Measurements from ENCODE around the gene GABPB1. TPM values are rescaled to one million over a fixed set of nuclear protein-coding genes. Genes with fewer than 3 reads are reported as not detected.
A peak's percentile ranks its signal among the peaks of the same experiment; 100 is the strongest.

Gene GABPB1
- total and polyA plus RNA-seq, 2 of the 13 experiments (the other 11 are each of a cell fraction or from before 2014, with no cell fraction given), result 17.5 to 39.5 TPM

DNA sequence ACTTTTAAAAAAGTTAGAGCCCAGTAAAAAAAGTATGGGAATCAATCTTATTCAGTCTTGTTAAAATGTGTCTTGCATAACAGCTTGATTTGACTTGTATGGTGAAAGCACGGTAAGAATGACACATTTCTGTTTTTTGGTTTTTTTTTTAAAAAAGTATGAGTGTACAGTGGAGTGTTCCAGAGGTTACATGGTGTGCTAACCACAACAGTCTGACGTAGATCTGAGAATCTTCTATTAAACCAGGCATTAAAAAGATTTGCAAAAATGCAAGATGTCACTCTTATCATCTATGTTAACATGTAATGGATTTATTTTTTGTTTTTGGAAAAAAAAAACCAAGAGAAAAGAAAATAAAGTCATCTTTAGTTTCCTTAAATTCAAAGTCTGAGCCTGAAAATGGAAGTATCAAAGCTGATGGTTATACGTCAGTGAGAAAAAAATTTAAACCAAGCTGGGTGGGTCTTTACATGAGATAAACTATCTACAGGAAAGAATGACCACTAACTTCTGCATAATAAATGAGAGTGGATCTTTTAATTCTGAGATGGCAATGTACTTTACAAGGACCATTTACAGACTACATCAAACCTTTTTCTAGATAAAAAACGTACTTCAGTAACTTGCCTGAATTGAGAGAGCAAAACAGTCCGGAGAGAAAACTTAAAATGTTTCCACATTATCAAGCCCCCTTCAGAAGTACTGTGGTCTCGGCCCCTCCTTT lies 1.6 kb downstream of the GABPB1 start (continued):
- TF ChIP-seq CREB1 (IDR thresholded peaks at IDR 0.05) (no peak), CREB1 (CRISPR knock-in tag; IDR thresholded peaks at IDR 0.05) (peak; percentile 57; the same call in 1 of the 2 replicates), NFYB (CRISPR knock-in tag; IDR thresholded peaks at IDR 0.05) (no peak), HDAC2 (CRISPR knock-in tag; IDR thresholded peaks at IDR 0.05) (no peak), ZNF446 (CRISPR knock-in tag; IDR thresholded peaks at IDR 0.05) (no peak), ATF1 (CRISPR knock-in tag; IDR thresholded peaks at IDR 0.05) (0 out of 2 replicates have a peak, but pooled peaks have one; percentile 1), YEATS4 (CRISPR knock-in tag; IDR thresholded peaks at IDR 0.05; ENCODE audit: borderline replicate concordance) (no peak), SIN3A (IDR thresholded peaks at IDR 0.05; ENCODE audit: borderline replicate concordance, low read depth, low read length) (0 out of 2 replicates have a peak, but pooled peaks have one; percentile 63), ZBTB1 (CRISPR knock-in tag; IDR thresholded peaks at IDR 0.05; ENCODE audit: borderline replicate concordance) (no peak), TEAD3 (CRISPR knock-in tag; optimal IDR thresholded peaks at IDR 0.05; ENCODE audit: borderline replicate concordance) (no peak)

DNA sequence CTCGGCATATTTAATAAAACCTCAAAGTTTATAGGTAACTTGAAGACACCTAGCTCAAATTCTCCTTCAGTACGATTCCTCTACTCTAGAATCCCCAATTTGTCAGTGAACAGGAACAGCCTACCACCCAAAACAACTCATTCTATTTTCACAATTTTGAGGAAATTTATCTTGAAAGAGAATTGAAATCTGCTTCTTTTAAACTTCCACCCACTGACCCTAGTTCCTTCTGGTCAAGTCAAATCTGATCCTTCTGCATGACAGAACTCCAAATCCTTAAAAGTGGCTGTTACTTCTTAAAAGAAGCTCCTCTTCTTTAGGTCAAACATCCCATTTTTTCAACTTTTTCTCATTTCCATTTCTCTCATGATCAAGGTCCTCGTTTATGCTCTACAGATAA lies 4.4 kb downstream of the GABPB1 start:
- FAIRE-seq, result no peak
- Histone ChIP-seq H3K79me2 (ENCODE audit: insufficient read depth, low read length) (peaks cover 86% of the 10 kb centered on the region), H2AFZ (ENCODE audit: low read length) (no peak overlapping the region), H4K20me1 (ENCODE audit: insufficient read depth, low read length) (no peaks in the 10 kb centered on the region; the same call in 1 of the 2 replicates), H3K27ac (ENCODE audit: extremely low read length, insufficient read depth, low read length) (no peak overlapping the region), H3K4me1 (ENCODE audit: insufficient read depth, low read length) (peaks cover 64% of the 10 kb centered on the region), H3K9ac (ENCODE audit: insufficient read depth, low read depth, low read length) (no peak overlapping the region), H3K27me3 (ENCODE audit: control insufficient read depth in 1 of 2, insufficient read depth in 2 of 2, low read length in 2 of 2) (no peaks in the 10 kb centered on the region; a peak in 1 of 5 replicates), H3K4me3 (replicated peaks in 1 of 3; ENCODE audit: insufficient read depth in 1 of 3, low read depth in 2 of 3, low read length in 3 of 3) (no peak overlapping the region), H3K9me3 (ENCODE audit: low read length) (no peaks in the 10 kb centered on the region), H3K4me2 (ENCODE audit: low read depth, low read length) (peak overlapping the region; percentile 16), H3K36me3 (replicated peaks in 1 of 2; ENCODE audit: control insufficient read depth in 1 of 2, insufficient read depth in 2 of 2, low read length in 2 of 2) (no peaks in the 10 kb centered on the region; a peak in 1 of 5 replicates)
- BruUV-seq (replicated peaks), result no TSS peak
- intact Hi-C loops (cut with micrococcal nuclease; ENCODE audit: unreplicated experiment) (loop anchor here (5.0 kb wide), 1 partner anchor 557 kb away; the partner anchor contains the start of gene AP4E1), in situ Hi-C loops (cut with HindIII; ENCODE audit: extremely low pct_ligation_motif_present, low pct_unique_long_range_greater_than_20kb) (no loop called here)
- WGBS (ENCODE audit: low lambda C conversion rate), result 88% methylated on average over 3 of the region's 3 CpGs
- no peak for ATAC-seq
- POLR2A ChIA-PET, result no interaction called here
- DNase-seq (ENCODE audit: low spot score), result no peak
- CTCF ChIA-PET (ENCODE audit: low intra/inter-chr PET ratio, low total read pairs), result no interaction called here
- TF ChIP-seq, protein P1, sequence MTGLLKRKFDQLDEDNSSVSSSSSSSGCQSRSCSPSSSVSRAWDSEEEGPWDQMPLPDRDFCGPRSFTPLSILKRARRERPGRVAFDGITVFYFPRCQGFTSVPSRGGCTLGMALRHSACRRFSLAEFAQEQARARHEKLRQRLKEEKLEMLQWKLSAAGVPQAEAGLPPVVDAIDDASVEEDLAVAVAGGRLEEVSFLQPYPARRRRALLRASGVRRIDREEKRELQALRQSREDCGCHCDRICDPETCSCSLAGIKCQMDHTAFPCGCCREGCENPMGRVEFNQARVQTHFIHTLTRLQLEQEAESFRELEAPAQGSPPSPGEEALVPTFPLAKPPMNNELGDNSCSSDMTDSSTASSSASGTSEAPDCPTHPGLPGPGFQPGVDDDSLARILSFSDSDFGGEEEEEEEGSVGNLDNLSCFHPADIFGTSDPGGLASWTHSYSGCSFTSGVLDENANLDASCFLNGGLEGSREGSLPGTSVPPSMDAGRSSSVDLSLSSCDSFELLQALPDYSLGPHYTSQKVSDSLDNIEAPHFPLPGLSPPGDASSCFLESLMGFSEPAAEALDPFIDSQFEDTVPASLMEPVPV (CRISPR knock-in tag; IDR thresholded peaks at IDR 0.05), result no peak
- TF ChIP-seq IKZF1 (IDR thresholded peaks at IDR 0.05) (no peak), REXO4 (CRISPR knock-in tag; IDR thresholded peaks at IDR 0.05; ENCODE audit: borderline replicate concordance) (no peak)
- TF ChIP-seq, protein P2, sequence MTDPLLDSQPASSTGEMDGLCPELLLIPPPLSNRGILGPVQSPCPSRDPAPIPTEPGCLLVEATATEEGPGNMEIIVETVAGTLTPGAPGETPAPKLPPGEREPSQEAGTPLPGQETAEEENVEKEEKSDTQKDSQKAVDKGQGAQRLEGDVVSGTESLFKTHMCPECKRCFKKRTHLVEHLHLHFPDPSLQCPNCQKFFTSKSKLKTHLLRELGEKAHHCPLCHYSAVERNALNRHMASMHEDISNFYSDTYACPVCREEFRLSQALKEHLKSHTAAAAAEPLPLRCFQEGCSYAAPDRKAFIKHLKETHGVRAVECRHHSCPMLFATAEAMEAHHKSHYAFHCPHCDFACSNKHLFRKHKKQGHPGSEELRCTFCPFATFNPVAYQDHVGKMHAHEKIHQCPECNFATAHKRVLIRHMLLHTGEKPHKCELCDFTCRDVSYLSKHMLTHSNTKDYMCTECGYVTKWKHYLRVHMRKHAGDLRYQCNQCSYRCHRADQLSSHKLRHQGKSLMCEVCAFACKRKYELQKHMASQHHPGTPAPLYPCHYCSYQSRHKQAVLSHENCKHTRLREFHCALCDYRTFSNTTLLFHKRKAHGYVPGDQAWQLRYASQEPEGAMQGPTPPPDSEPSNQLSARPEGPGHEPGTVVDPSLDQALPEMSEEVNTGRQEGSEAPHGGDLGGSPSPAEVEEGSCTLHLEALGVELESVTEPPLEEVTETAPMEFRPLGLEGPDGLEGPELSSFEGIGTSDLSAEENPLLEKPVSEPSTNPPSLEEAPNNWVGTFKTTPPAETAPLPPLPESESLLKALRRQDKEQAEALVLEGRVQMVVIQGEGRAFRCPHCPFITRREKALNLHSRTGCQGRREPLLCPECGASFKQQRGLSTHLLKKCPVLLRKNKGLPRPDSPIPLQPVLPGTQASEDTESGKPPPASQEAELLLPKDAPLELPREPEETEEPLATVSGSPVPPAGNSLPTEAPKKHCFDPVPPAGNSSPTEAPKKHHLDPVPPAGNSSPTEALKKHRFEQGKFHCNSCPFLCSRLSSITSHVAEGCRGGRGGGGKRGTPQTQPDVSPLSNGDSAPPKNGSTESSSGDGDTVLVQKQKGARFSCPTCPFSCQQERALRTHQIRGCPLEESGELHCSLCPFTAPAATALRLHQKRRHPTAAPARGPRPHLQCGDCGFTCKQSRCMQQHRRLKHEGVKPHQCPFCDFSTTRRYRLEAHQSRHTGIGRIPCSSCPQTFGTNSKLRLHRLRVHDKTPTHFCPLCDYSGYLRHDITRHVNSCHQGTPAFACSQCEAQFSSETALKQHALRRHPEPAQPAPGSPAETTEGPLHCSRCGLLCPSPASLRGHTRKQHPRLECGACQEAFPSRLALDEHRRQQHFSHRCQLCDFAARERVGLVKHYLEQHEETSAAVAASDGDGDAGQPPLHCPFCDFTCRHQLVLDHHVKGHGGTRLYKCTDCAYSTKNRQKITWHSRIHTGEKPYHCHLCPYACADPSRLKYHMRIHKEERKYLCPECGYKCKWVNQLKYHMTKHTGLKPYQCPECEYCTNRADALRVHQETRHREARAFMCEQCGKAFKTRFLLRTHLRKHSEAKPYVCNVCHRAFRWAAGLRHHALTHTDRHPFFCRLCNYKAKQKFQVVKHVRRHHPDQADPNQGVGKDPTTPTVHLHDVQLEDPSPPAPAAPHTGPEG (CRISPR knock-in tag; IDR thresholded peaks at IDR 0.05), result no peak

Measured in HepG2 (cell line).